ENCODE measurements around the gene FEM1C. TPM values are rescaled to one million over a fixed set of nuclear protein-coding genes. Genes with fewer than 3 reads are reported as not detected.
A peak's percentile ranks its signal among the peaks of the same experiment; 100 is the strongest.

The FEM1C gene
- total RNA-seq, 1 donor from 2014 or later = 14.6 TPM

GRCh38 chr5:115548683-115549082 is 4.1 kb upstream of the FEM1C start:
- H3K36me3 Mint-ChIP-seq (ENCODE audit: low read depth) = peaks cover 13% of the 10 kb centered on the region
- DNase-seq = no peak

GRCh38 chr5:115545351-115545882 is 842 bp upstream of the FEM1C start:
- H3K27me3 Mint-ChIP-seq = no peaks in the 10 kb centered on the region
- H3K27ac Mint-ChIP-seq = peak overlapping the region; percentile 100
- peak overlapping the region; percentile 99 for H3K4me3 Mint-ChIP-seq
- no peak for DNase-seq
- H3K4me1 Mint-ChIP-seq = peaks cover 31% of the 10 kb centered on the region
- peaks cover 6% of the 10 kb centered on the region for H3K9me3 Mint-ChIP-seq
- H3K36me3 Mint-ChIP-seq (ENCODE audit: low read depth) = peaks cover 42% of the 10 kb centered on the region
- intact Hi-C loops (cut with micrococcal nuclease) = loop anchor here (1.0 to 10.0 kb wide), 2 partner anchors 283 to 371 kb away; partner anchors contain the start of gene PGGT1B

More at GRCh38 chr5:115548683-115549082, 4.1 kb upstream of the FEM1C start:
- peaks cover 6% of the 10 kb centered on the region for H3K9me3 Mint-ChIP-seq
- peaks cover 7% of the 10 kb centered on the region for H3K4me1 Mint-ChIP-seq
- no peak overlapping the region for H3K4me3 Mint-ChIP-seq
- H3K27ac Mint-ChIP-seq = no peak overlapping the region
- intact Hi-C loops (cut with micrococcal nuclease) = loop anchor here (10.0 kb wide), 1 partner anchor 374 kb away; no protein-coding TSS in a partner anchor
- H3K27me3 Mint-ChIP-seq = peaks cover 10% of the 10 kb centered on the region

- intact Hi-C loops (cut with micrococcal nuclease) = loop anchor here (1.0 to 10.0 kb wide), 6 partner anchors 56 to 369 kb away; partner anchors contain the start of genes AP3S1, ATG12, CCDC112 and TMED7
- peak overlapping the region; percentile 99 for H3K4me3 Mint-ChIP-seq
- peaks cover 56% of the 10 kb centered on the region for H3K36me3 Mint-ChIP-seq (ENCODE audit: low read depth)
- peaks cover 6% of the 10 kb centered on the region for H3K9me3 Mint-ChIP-seq
- peaks cover 43% of the 10 kb centered on the region for H3K4me1 Mint-ChIP-seq
- DNase-seq = peak; percentile 88
- H3K27me3 Mint-ChIP-seq = no peaks in the 10 kb centered on the region
- peak overlapping the region; percentile 100 for H3K27ac Mint-ChIP-seq
Observed at GRCh38 chr5:115544043-115544435, 536 bp downstream of the FEM1C start.

- H3K4me3 Mint-ChIP-seq = peak overlapping the region; percentile 99
- intact Hi-C loops (cut with micrococcal nuclease) = loop anchor here (1.0 to 10.0 kb wide), 9 partner anchors 8 to 369 kb away; partner anchors contain the start of genes AP3S1, ATG12, CCDC112 and TICAM2
- peaks cover 9% of the 10 kb centered on the region for H3K9me3 Mint-ChIP-seq
- H3K27me3 Mint-ChIP-seq = no peaks in the 10 kb centered on the region
- no peak for DNase-seq
- H3K36me3 Mint-ChIP-seq (ENCODE audit: low read depth) = peaks cover 61% of the 10 kb centered on the region
- peak overlapping the region; percentile 100 for H3K27ac Mint-ChIP-seq
- peaks cover 47% of the 10 kb centered on the region for H3K4me1 Mint-ChIP-seq
Observed at GRCh38 chr5:115543365-115544042, 1.1 kb downstream of the FEM1C start.

- peak; percentile 59 for DNase-seq
- Mint-ChIP-seq H3K4me1 (peaks cover 51% of the 10 kb centered on the region), H3K9me3 (peaks cover 9% of the 10 kb centered on the region), H3K27ac (peak overlapping the region; percentile 100), H3K36me3 (ENCODE audit: low read depth) (peaks cover 66% of the 10 kb centered on the region), H3K4me3 (peak overlapping the region; percentile 99), H3K27me3 (no peaks in the 10 kb centered on the region)
- intact Hi-C loops (cut with micrococcal nuclease) = loop anchor here (1.0 to 10.0 kb wide), 4 partner anchors 8 to 368 kb away; partner anchors contain the start of gene TICAM2
Observed at GRCh38 chr5:115542651-115543364, 1.8 kb downstream of the FEM1C start.

- peak overlapping the region; percentile 99 for H3K4me3 Mint-ChIP-seq
- intact Hi-C loops (cut with micrococcal nuclease) = loop anchor here (2.0 to 10.0 kb wide), 2 partner anchors 13 to 367 kb away; no protein-coding TSS in a partner anchor
- peaks cover 54% of the 10 kb centered on the region for H3K4me1 Mint-ChIP-seq
- peaks cover 9% of the 10 kb centered on the region for H3K9me3 Mint-ChIP-seq
- H3K27ac Mint-ChIP-seq = peak overlapping the region; percentile 14
- peaks cover 69% of the 10 kb centered on the region for H3K36me3 Mint-ChIP-seq (ENCODE audit: low read depth)
- no peaks in the 10 kb centered on the region for H3K27me3 Mint-ChIP-seq
- no peak for DNase-seq
Observed at GRCh38 chr5:115542086-115542485, 2.5 kb downstream of the FEM1C start.

GRCh38 chr5:115541611-115542010 is 3.0 kb downstream of the FEM1C start:
- Mint-ChIP-seq H3K27ac (no peak overlapping the region), H3K4me3 (peak overlapping the region; percentile 99), H3K4me1 (peaks cover 59% of the 10 kb centered on the region)

GRCh38 chr5:115535479-115536035 is 9.0 kb downstream of the FEM1C start:
- H3K36me3 Mint-ChIP-seq (ENCODE audit: low read depth) = peaks cover 60% of the 10 kb centered on the region

More at GRCh38 chr5:115541611-115542010, 3.0 kb downstream of the FEM1C start:
- peaks cover 9% of the 10 kb centered on the region for H3K9me3 Mint-ChIP-seq
- no peak for DNase-seq
- H3K27me3 Mint-ChIP-seq = no peaks in the 10 kb centered on the region
- intact Hi-C loops (cut with micrococcal nuclease) = loop anchor here (2.0 to 10.0 kb wide), 2 partner anchors 13 to 367 kb away; no protein-coding TSS in a partner anchor
- peaks cover 74% of the 10 kb centered on the region for H3K36me3 Mint-ChIP-seq (ENCODE audit: low read depth)

GRCh38 chr5:115532517-115532916 is 12.1 kb downstream of the FEM1C start:
- Mint-ChIP-seq H3K4me3 (no peak overlapping the region), H3K27me3 (no peaks in the 10 kb centered on the region), H3K4me1 (peaks cover 48% of the 10 kb centered on the region), H3K36me3 (ENCODE audit: low read depth) (peaks cover 45% of the 10 kb centered on the region), H3K9me3 (no peaks in the 10 kb centered on the region), H3K27ac (no peak overlapping the region)
- intact Hi-C loops (cut with micrococcal nuclease) = no loop called here
- no peak for DNase-seq

More at GRCh38 chr5:115535479-115536035, 9.0 kb downstream of the FEM1C start:
- intact Hi-C loops (cut with micrococcal nuclease) = loop anchor here (1.0 kb wide), 1 partner anchor 8 kb away; no protein-coding TSS in a partner anchor
- Mint-ChIP-seq H3K27ac (no peak overlapping the region), H3K9me3 (peaks cover 3% of the 10 kb centered on the region), H3K27me3 (no peaks in the 10 kb centered on the region), H3K4me3 (no peak overlapping the region), H3K4me1 (peaks cover 58% of the 10 kb centered on the region)
- DNase-seq = no peak

GRCh38 chr5:115531787-115532367 is 12.7 kb downstream of the FEM1C start:
- H3K4me3 Mint-ChIP-seq = no peak overlapping the region
- H3K9me3 Mint-ChIP-seq = no peaks in the 10 kb centered on the region
- H3K4me1 Mint-ChIP-seq = peaks cover 43% of the 10 kb centered on the region
- intact Hi-C loops (cut with micrococcal nuclease) = no loop called here
- H3K36me3 Mint-ChIP-seq (ENCODE audit: low read depth) = peaks cover 41% of the 10 kb centered on the region
- no peak overlapping the region for H3K27ac Mint-ChIP-seq
- no peak for DNase-seq
- H3K27me3 Mint-ChIP-seq = no peaks in the 10 kb centered on the region

GRCh38 chr5:115531380-115531779 is 13.2 kb downstream of the FEM1C start:
- H3K36me3 Mint-ChIP-seq (ENCODE audit: low read depth) = peaks cover 39% of the 10 kb centered on the region
- no peak overlapping the region for H3K4me3 Mint-ChIP-seq
- no peaks in the 10 kb centered on the region for H3K9me3 Mint-ChIP-seq
- no peak overlapping the region for H3K27ac Mint-ChIP-seq
- no peak for DNase-seq
- H3K27me3 Mint-ChIP-seq = no peaks in the 10 kb centered on the region
- intact Hi-C loops (cut with micrococcal nuclease) = no loop called here
- H3K4me1 Mint-ChIP-seq = peaks cover 38% of the 10 kb centered on the region

- DNase-seq = no peak
- H3K36me3 Mint-ChIP-seq (ENCODE audit: low read depth) = peaks cover 32% of the 10 kb centered on the region
- peaks cover 31% of the 10 kb centered on the region for H3K4me1 Mint-ChIP-seq
- intact Hi-C loops (cut with micrococcal nuclease) = no loop called here
- H3K9me3 Mint-ChIP-seq = no peaks in the 10 kb centered on the region
- no peaks in the 10 kb centered on the region for H3K27me3 Mint-ChIP-seq
- no peak overlapping the region for H3K27ac Mint-ChIP-seq
- no peak overlapping the region for H3K4me3 Mint-ChIP-seq
Observed at GRCh38 chr5:115530426-115530825, 14.1 kb downstream of the FEM1C start.

- H3K9me3 Mint-ChIP-seq = no peaks in the 10 kb centered on the region
- no peak overlapping the region for H3K27ac Mint-ChIP-seq
- DNase-seq = no peak
- peaks cover 37% of the 10 kb centered on the region for H3K4me1 Mint-ChIP-seq
- intact Hi-C loops (cut with micrococcal nuclease) = no loop called here
- no peaks in the 10 kb centered on the region for H3K27me3 Mint-ChIP-seq
- peaks cover 45% of the 10 kb centered on the region for H3K36me3 Mint-ChIP-seq (ENCODE audit: low read depth)
- H3K4me3 Mint-ChIP-seq = no peak overlapping the region
Observed at GRCh38 chr5:115526604-115527003, 18.0 kb downstream of the FEM1C start.

Data from activated CD4-positive, alpha-beta T cell treated with anti-CD3 and anti-CD28 coated beads, Interleukin-2, amount 10 ng/mL, durations not matched to agents 24 days and 14 days (primary cell).